H1 (cell line): ENCODE measurements around the gene CHEK2.
A peak's percentile ranks its signal among the peaks of the same experiment; 100 is the strongest.

Experiments
- CHD2 ChIP-seq: IDR thresholded peaks from 2 replicates; pipeline ENCODE4 v1.6.1; 2012; ENCODE audit warnings: low read length, improper control_type of control experiment
- CREB1 ChIP-seq: IDR thresholded peaks from 2 replicates; pipeline ENCODE4 v1.6.1; 2012; ENCODE audit warnings: inconsistent platforms
- CTCF ChIP-seq, 3 experiments: IDR thresholded peaks; 1 replicate in 2 of 3; 2 replicates in 1 of 3; pipeline versions ENCODE4 v1.5.1 to v1.6.1; 2011; ENCODE audit warnings: low read length in 3 of 3, mild to moderate bottlenecking in 3 of 3, inconsistent platforms in 2 of 3, low read depth in 1 of 3, moderate library complexity in 1 of 3; ENCODE audit not compliant: insufficient read depth in 1 of 3; ENCODE audit errors: control extremely low read depth in 1 of 3
- GABPA ChIP-seq: IDR thresholded peaks from 2 replicates; pipeline ENCODE4 v1.6.1; 2011; ENCODE audit warnings: mild to moderate bottlenecking, low read length, moderate library complexity, borderline replicate concordance; ENCODE audit not compliant: insufficient read depth
- JUND ChIP-seq: IDR thresholded peaks from 2 replicates; pipeline ENCODE4 v1.6.1; 2011; ENCODE audit warnings: mild to moderate bottlenecking, improper control_type of control experiment, low read length
- SIN3A ChIP-seq, 2 experiments: IDR thresholded peaks in 1 of 2; conservative IDR thresholded peaks in 1 of 2; 2 replicates each; pipeline ENCODE4 v1.6.1; 2011 to 2012; ENCODE audit warnings: low read length in 2 of 2, improper control_type of control experiment in 1 of 2, low read depth in 1 of 2, mild to moderate bottlenecking in 1 of 2
- SIX5 ChIP-seq: IDR thresholded peaks from 2 replicates; pipeline ENCODE4 v1.6.1; 2011; ENCODE audit warnings: mild to moderate bottlenecking, low read depth, low read length
- SP1 ChIP-seq: IDR thresholded peaks from 2 replicates; pipeline ENCODE4 v1.6.1; 2011; ENCODE audit warnings: low read depth, low read length
- USF2 ChIP-seq: IDR thresholded peaks from 2 replicates; pipeline ENCODE4 v1.6.1; 2011; ENCODE audit warnings: low read length, improper control_type of control experiment
- YY1 ChIP-seq: IDR thresholded peaks from 2 replicates; pipeline ENCODE4 v1.6.1; 2011; ENCODE audit warnings: low read depth, mild to moderate bottlenecking, low read length

GRCh38 chr22:28768701-28769393, 27.2 kb upstream of the CHEK2 start:
- TF ChIP-seq YY1 (no peak), CTCF (IDR thresholded peaks at IDR 0.05; ENCODE audit: control extremely low read depth in 1 of 3, insufficient read depth in 1 of 3, low read depth in 1 of 3, low read length in 3 of 3) (no peak), USF2 (no peak), GABPA (no peak), CHD2 (no peak), SIN3A (conservative IDR thresholded peaks at IDR 0.05 in 1 of 2, IDR thresholded peaks at IDR 0.05 in 1 of 2; ENCODE audit: low read depth in 1 of 2, low read length in 2 of 2) (no peak), SIX5 (no peak), JUND (no peak), CREB1 (no peak), SP1 (peak; percentile 24; the same call in 1 of the 2 replicates)
